Anterior cingulate cortex (tissue), 58 donors: ENCODE measurements around the gene LIN7A.
A peak's percentile ranks its signal among the peaks of the same experiment; 100 is the strongest.

Source experiments
- DNase-seq, 58 donors: peaks; one replicate each; lab custom pipeline; 2025; lab: John Stamatoyannopoulos, UW

LIN7A gene

GRCh38 chr12:80937391-80938238 is at the start of gene LIN7A:
Gene LIN7A, minus strand, starts transcription at chr12:80937934. Its CDS starts 212 bp downstream, at chr12:80937722.
- peak in 50 of 58 donors; percentile 13 to 74 (median 36) for DNase-seq

GRCh38 chr12:80986224-80986623 is 48.5 kb upstream of the LIN7A start:
- DNase-seq, result no peak

GRCh38 chr12:80979816-80980215 is 42.1 kb upstream of the LIN7A start:
- DNase-seq, result no peak

- DNase-seq, result no peak
Measured at GRCh38 chr12:80979251-80979650, 41.5 kb upstream of the LIN7A start.

GRCh38 chr12:80977346-80977745 is 39.6 kb upstream of the LIN7A start:
- DNase-seq, result no peak

GRCh38 chr12:80968326-80968725 is 30.6 kb upstream of the LIN7A start:
- no peak for DNase-seq

GRCh38 chr12:80967565-80967964 is 29.8 kb upstream of the LIN7A start:
- no peak for DNase-seq

GRCh38 chr12:80966001-80966400 is 28.3 kb upstream of the LIN7A start:
- DNase-seq, result no peak

GRCh38 chr12:80958162-80958561 is 20.4 kb upstream of the LIN7A start:
- no peak for DNase-seq

GRCh38 chr12:80954857-80955520 is 17.3 kb upstream of the LIN7A start:
- no peak for DNase-seq

GRCh38 chr12:80952443-80952842 is 14.7 kb upstream of the LIN7A start:
- DNase-seq, result no peak

- no peak for DNase-seq
Measured at GRCh38 chr12:80946591-80946990, 8.9 kb upstream of the LIN7A start.

- DNase-seq, result no peak
Measured at GRCh38 chr12:80943338-80943737, 5.6 kb upstream of the LIN7A start.

GRCh38 chr12:80941916-80942315 is 4.2 kb upstream of the LIN7A start:
- DNase-seq, result no peak

GRCh38 chr12:80939231-80939950 is 1.7 kb upstream of the LIN7A start:
- no peak for DNase-seq

- no peak for DNase-seq
Measured at GRCh38 chr12:80938397-80938796, 663 bp upstream of the LIN7A start.

- DNase-seq, result peak in 47 of 58 donors; percentile 3 to 68 (median 36)
Measured at GRCh38 chr12:80936642-80937390, 918 bp downstream of the LIN7A start.

GRCh38 chr12:80936353-80936641 is 1.4 kb downstream of the LIN7A start:
- peak in 7 of 58 donors; percentile 7 to 55 (median 30) for DNase-seq

- no peak for DNase-seq
Measured at GRCh38 chr12:80935111-80935510, 2.6 kb downstream of the LIN7A start.

GRCh38 chr12:80925983-80926382 is 11.8 kb downstream of the LIN7A start:
- DNase-seq, result no peak

- DNase-seq, result no peak
Measured at GRCh38 chr12:80925237-80925636, 12.5 kb downstream of the LIN7A start.
